Neural cell (in vitro differentiated cells): ENCODE data around the gene MYPOP. TPM values are rescaled to one million over a fixed set of nuclear protein-coding genes. Genes with fewer than 3 reads are reported as not detected.

Experiments used
- H2AFZ ChIP-seq: fragments of 200-600, 300-800 bp; sonication (generic), shearing (Covaris generic); 2 replicates; pipeline ENCODE4 v1.6.0; 2014; ENCODE audit warnings: low read depth, mild to moderate bottlenecking, antibody characterized with exemption, low read length, moderate library complexity
- H3F3A ChIP-seq: fragments of 200-600 bp; shearing (Covaris generic); 2 replicates; pipeline ENCODE4 v1.6.1; 2016; ENCODE audit warnings: mild to moderate bottlenecking, moderate library complexity, mixed read lengths, antibody characterized with exemption, low read length; ENCODE audit not compliant: insufficient read depth, poor library complexity, severe bottlenecking
- H3K27ac ChIP-seq: fragments of 200-600, 300-800 bp; sonication (generic), shearing (Covaris generic); 2 replicates; pipeline ENCODE4 v1.5.1; 2014; ENCODE audit warnings: mild to moderate bottlenecking, low read length, moderate library complexity
- H3K27me3 ChIP-seq: fragments of 300-800, 200-600 bp; sonication (generic), shearing (Covaris generic); 2 replicates; pipeline ENCODE4 v1.6.0; 2014; ENCODE audit warnings: mild to moderate bottlenecking, low read depth, low read length, moderate library complexity; ENCODE audit not compliant: insufficient read depth
- H3K36me3 ChIP-seq: fragments of 300-800, 200-600 bp; sonication (generic), shearing (Covaris generic); 2 replicates; pipeline ENCODE4 v1.5.1; 2014; ENCODE audit warnings: mild to moderate bottlenecking, antibody characterized with exemption, low read length, moderate library complexity; ENCODE audit not compliant: insufficient read depth
- H3K4me2 ChIP-seq: fragments of 300-800, 200-600 bp; sonication (generic), shearing (Covaris generic); 2 replicates; pipeline ENCODE4 v1.6.0; 2014; ENCODE audit warnings: mild to moderate bottlenecking, low read length
- H3K4me3 ChIP-seq: fragments of 300-800, 200-600 bp; sonication (generic), shearing (Covaris generic); 2 replicates; pipeline ENCODE4 v1.5.1; 2014; ENCODE audit warnings: mild to moderate bottlenecking, low read length, moderate library complexity
- H3K79me2 ChIP-seq: fragments of 200-600 bp; shearing (Covaris generic); replicated peaks from 2 replicates; pipeline ENCODE4 v1.6.0; 2014; ENCODE audit warnings: mild to moderate bottlenecking, low read length, moderate library complexity; ENCODE audit not compliant: insufficient read depth
- H3K9ac ChIP-seq: fragments of 300-800, 200-600 bp; sonication (generic), shearing (Covaris generic); 2 replicates; pipeline ENCODE4 v1.6.1; 2016; ENCODE audit warnings: mild to moderate bottlenecking, low read length, mixed read lengths
- H3K9me2 ChIP-seq: fragments of 200-600 bp; shearing (Covaris generic); 2 replicates; pipeline ENCODE4 v1.6.1; 2016; ENCODE audit warnings: mild to moderate bottlenecking, low read length, mixed read lengths; ENCODE audit not compliant: insufficient read depth
- H3K9me3 ChIP-seq: fragments of 200-600, 300-800 bp; sonication (generic), shearing (Covaris generic); 2 replicates; pipeline ENCODE4 v1.6.1; 2016; ENCODE audit warnings: mild to moderate bottlenecking, mixed run types, low read length, moderate library complexity, mixed read lengths
- H4K20me1 ChIP-seq: fragments of 200-600 bp; shearing (Covaris generic); 2 replicates; pipeline ENCODE4 v1.6.1; 2016; ENCODE audit warnings: mild to moderate bottlenecking, mixed run types; ENCODE audit not compliant: insufficient read depth
- CTCF ChIP-seq: fragments of 450-650 bp; IDR thresholded peaks from 2 replicates; pipeline ENCODE4 v1.5.1; 2014; ENCODE audit warnings: antibody characterized with exemption, mild to moderate bottlenecking, moderate library complexity; ENCODE audit not compliant: poor library complexity, severe bottlenecking
- EP300 ChIP-seq: fragments of 450-650 bp; conservative IDR thresholded peaks from 2 replicates; pipeline ENCODE4 v1.6.1; 2014; ENCODE audit warnings: antibody characterized with exemption, mild to moderate bottlenecking, moderate library complexity; ENCODE audit not compliant: poor library complexity, severe bottlenecking
- EZH2 ChIP-seq: fragments of 200-600, 300-800 bp; shearing (Covaris generic), sonication (generic); IDR thresholded peaks from 2 replicates; pipeline ENCODE4 v1.6.1; 2014; ENCODE audit warnings: antibody characterized with exemption, low read length, borderline replicate concordance, mild to moderate bottlenecking; ENCODE audit not compliant: insufficient read depth, poor library complexity, severe bottlenecking
- MXI1 ChIP-seq: fragments of 450-650 bp; conservative IDR thresholded peaks from 2 replicates; pipeline ENCODE4 v1.6.1; 2014; ENCODE audit warnings: antibody characterized with exemption, mild to moderate bottlenecking; ENCODE audit not compliant: poor library complexity, severe bottlenecking
- POLR2AphosphoS5 ChIP-seq: IDR thresholded peaks from 2 replicates; pipeline ENCODE4 v1.6.1; 2012
- RAD21 ChIP-seq: fragments of 450-650 bp; conservative IDR thresholded peaks from 2 replicates; pipeline ENCODE4 v1.6.1; 2014; ENCODE audit warnings: antibody characterized with exemption, mild to moderate bottlenecking, moderate library complexity
- SMC3 ChIP-seq: fragments of 450-650 bp; conservative IDR thresholded peaks from 2 replicates; pipeline ENCODE4 v1.6.1; 2014; ENCODE audit warnings: antibody characterized with exemption, mild to moderate bottlenecking, moderate library complexity; ENCODE audit not compliant: poor library complexity
- TAF1 ChIP-seq: IDR thresholded peaks from 2 replicates; pipeline ENCODE4 v1.6.1; 2012; ENCODE audit warnings: low read depth
- polyA plus RNA-seq: library from polyadenylated mRNA; depleted of rRNA; stranded (reverse); fragments of >200 nt; gene quantifications from 2 replicates; pipeline ENCODE4 v1.2.3, GENCODE V29; 2014
- TF ChIP-seq, protein P1 (sequence below): IDR thresholded peaks from 2 replicates; pipeline ENCODE4 v1.6.1; 2012; ENCODE audit warnings: borderline replicate concordance

MYPOP gene
- polyA plus RNA-seq, 1 donor from 2014 or later: 0.90 TPM

DNA sequence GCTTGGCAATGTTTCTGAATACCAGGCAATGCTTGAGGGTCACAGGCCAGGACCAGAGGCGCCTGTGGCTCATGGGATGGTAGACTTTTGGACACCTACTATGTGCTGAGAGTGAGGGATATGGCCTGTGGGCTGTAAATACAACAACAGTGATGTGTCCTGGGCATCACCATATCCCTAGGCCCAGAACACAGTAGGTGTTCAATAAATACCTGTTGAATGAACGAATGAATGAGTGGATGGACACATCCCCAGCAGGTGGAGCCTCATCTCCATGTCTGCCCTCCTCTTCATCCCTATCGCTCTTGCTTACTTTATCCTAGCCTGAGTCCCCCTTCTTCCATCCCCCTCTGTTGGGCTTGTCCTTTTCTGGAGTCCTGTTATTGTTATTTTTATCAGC lies 28.6 kb upstream of the MYPOP start:
- TF ChIP-seq SMC3 (no peak), MXI1 (no peak), TAF1 (no peak), POLR2AphosphoS5 (peak; percentile 34), CTCF (peak; percentile 15), EP300 (no peak), EZH2 (no peak), RAD21 (peak; percentile 20)
- TF ChIP-seq, protein P1, sequence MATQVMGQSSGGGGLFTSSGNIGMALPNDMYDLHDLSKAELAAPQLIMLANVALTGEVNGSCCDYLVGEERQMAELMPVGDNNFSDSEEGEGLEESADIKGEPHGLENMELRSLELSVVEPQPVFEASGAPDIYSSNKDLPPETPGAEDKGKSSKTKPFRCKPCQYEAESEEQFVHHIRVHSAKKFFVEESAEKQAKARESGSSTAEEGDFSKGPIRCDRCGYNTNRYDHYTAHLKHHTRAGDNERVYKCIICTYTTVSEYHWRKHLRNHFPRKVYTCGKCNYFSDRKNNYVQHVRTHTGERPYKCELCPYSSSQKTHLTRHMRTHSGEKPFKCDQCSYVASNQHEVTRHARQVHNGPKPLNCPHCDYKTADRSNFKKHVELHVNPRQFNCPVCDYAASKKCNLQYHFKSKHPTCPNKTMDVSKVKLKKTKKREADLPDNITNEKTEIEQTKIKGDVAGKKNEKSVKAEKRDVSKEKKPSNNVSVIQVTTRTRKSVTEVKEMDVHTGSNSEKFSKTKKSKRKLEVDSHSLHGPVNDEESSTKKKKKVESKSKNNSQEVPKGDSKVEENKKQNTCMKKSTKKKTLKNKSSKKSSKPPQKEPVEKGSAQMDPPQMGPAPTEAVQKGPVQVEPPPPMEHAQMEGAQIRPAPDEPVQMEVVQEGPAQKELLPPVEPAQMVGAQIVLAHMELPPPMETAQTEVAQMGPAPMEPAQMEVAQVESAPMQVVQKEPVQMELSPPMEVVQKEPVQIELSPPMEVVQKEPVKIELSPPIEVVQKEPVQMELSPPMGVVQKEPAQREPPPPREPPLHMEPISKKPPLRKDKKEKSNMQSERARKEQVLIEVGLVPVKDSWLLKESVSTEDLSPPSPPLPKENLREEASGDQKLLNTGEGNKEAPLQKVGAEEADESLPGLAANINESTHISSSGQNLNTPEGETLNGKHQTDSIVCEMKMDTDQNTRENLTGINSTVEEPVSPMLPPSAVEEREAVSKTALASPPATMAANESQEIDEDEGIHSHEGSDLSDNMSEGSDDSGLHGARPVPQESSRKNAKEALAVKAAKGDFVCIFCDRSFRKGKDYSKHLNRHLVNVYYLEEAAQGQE: no peak
- no peak overlapping the region for H3K4me3 ChIP-seq
- H3K9me2 ChIP-seq: no peaks in the 10 kb centered on the region
- H4K20me1 ChIP-seq: no peaks in the 10 kb centered on the region
- no peak overlapping the region for H3K27ac ChIP-seq
- H3K36me3 ChIP-seq: peaks cover 10% of the 10 kb centered on the region
- H3F3A ChIP-seq: no peaks in the 10 kb centered on the region
- no peak overlapping the region for H2AFZ ChIP-seq
- H3K9me3 ChIP-seq: no peaks in the 10 kb centered on the region
- H3K79me2 ChIP-seq: no peaks in the 10 kb centered on the region
- no peaks in the 10 kb centered on the region for H3K27me3 ChIP-seq
- H3K9ac ChIP-seq: no peak overlapping the region
- no peak overlapping the region for H3K4me2 ChIP-seq

GRCh38 chr19:45929247-45929646 lies 26.8 kb upstream of the MYPOP start:
- Histone ChIP-seq H3K9me3 (no peaks in the 10 kb centered on the region), H4K20me1 (no peaks in the 10 kb centered on the region), H3K27ac (no peak overlapping the region), H3F3A (no peaks in the 10 kb centered on the region), H3K9me2 (no peaks in the 10 kb centered on the region), H3K79me2 (no peaks in the 10 kb centered on the region), H3K27me3 (no peaks in the 10 kb centered on the region), H3K4me3 (no peak overlapping the region), H3K36me3 (no peaks in the 10 kb centered on the region), H3K9ac (no peak overlapping the region), H2AFZ (no peak overlapping the region), H3K4me2 (no peak overlapping the region)
- TF ChIP-seq CTCF: no peak
- TF ChIP-seq TAF1: no peak
- no peak for TF ChIP-seq EP300
- TF ChIP-seq MXI1: no peak
- TF ChIP-seq RAD21: no peak
- TF ChIP-seq, protein P1: no peak
- no peak for TF ChIP-seq EZH2
- TF ChIP-seq POLR2AphosphoS5: no peak
- no peak for TF ChIP-seq SMC3
